ENCODE results near the gene PARL.
"Not testable (repeated sequence)": the region's sequence is repeated elsewhere in the genome, so short reads cannot be mapped to it uniquely, and the experiment has no call there.

Gene PARL

GRCh38 chr3:183904833-183905780 lies 20.4 kb upstream of the PARL start:
- DNase-seq: no peak

GRCh38 chr3:183898028-183898431 lies 13.3 kb upstream of the PARL start:
- DNase-seq: no peak

- DNase-seq: no peak
These were observed 12.9 kb upstream of the PARL start for GRCh38 chr3:183897606-183898005.

GRCh38 chr3:183896610-183897009 lies 11.9 kb upstream of the PARL start:
- DNase-seq: no peak

DNA sequence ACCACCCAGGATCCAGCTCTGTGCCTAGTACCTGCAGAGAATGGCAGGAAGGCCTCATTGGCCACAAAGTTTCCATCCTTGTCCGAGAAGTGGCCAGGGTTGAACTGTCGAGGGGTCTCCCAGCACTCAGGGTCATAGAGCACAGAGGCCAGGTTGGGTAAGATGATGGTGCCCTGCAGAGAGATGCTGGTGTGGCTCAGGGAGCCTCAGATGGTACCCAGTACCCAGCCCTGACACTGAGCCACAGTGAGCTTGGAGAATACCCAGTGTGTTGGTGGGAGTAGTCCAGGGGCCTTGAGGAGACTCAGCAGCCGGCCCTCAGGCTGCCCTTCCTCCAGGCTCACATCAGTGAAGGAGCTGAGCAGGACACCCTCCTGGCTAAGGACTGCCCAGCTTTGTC lies 11.5 kb upstream of the PARL start:
- DNase-seq: no peak

GRCh38 chr3:183895774-183896173 lies 11.1 kb upstream of the PARL start:
- DNase-seq: no peak

GRCh38 chr3:183895296-183895695 lies 10.6 kb upstream of the PARL start:
- peak; percentile 48 for DNase-seq

DNA sequence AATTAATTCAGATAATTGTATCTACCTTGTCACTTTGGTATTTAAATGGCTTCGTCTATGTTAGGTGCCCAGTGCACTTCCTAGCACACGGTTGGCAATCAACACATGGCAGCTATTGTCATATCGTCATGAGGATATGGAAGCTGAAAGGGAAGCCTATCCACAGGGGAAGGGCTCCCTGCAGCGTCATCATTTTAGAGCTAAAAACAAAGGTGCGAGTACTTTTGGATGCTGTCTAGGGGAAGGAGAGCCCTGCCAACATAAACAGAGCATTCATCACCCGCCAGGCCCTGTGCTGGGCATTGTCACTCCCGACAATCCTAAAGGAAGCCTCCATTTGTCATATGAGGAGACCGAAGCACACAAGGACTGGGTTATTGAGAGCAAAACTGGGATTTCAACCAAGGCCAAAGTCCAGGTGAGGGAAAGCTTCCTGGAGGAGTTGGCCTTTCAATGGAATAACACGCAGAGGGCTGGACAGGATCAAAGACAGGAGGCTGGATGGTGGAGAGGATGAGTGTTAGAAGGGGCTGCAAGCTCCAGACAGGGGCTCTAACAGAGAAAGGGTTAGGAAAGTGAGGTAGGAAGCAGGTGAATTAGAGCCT lies 8.0 kb upstream of the PARL start:
- DNase-seq: no peak

GRCh38 chr3:183885766-183886165 lies 1.1 kb upstream of the PARL start:
- no peak for DNase-seq

- DNase-seq: peak; percentile 27
These were observed 618 bp downstream of the PARL start for GRCh38 chr3:183884097-183884426.

- no peak for DNase-seq
These were observed 1.2 kb downstream of the PARL start for GRCh38 chr3:183883291-183884096.

DNA sequence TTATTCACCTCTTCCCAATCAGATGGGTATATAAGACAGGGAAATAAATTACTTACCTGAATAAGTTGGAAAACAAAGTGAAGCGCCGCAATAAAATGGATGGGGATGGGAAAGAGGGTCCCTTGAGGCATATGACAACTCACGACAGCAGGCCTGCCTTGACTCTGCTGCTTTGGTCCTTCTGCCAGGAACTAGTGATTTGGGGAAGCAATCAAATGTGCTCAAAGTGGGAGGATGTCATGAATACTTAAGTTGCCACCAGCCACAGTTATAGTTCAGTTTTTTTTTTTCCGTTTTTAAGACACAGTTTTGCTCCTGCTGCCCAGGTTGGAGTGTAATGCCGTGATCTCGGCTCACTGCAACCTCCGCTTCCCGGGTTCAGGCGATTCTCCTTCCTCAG lies 4.6 kb downstream of the PARL start:
- no peak for DNase-seq

- no peak for DNase-seq
These were observed 5.4 kb downstream of the PARL start for GRCh38 chr3:183879243-183879642.

DNA sequence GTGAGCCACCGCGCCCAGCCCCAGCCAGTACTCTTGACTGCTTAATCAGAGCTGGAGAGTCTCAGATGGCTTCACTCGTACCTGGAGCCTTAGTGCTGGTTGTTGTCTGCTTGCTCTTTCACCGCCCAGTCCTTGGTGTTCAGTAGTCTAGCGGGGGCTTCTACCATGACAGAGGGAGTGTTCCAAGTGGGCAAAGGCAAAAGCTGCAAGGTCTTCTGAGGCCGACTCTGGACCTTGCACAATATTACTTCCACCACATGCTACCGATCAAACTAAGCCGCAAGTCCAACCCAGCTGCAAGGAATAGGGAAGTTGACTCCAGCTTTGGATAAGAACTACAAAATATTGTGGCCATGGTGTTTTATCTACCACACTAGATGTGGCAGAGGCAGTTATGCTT lies 6.6 kb downstream of the PARL start:
- no peak for DNase-seq

GRCh38 chr3:183877227-183877626 lies 7.5 kb downstream of the PARL start:
- DNase-seq: not testable (repeated sequence)

GRCh38 chr3:183875411-183875810 lies 9.3 kb downstream of the PARL start:
- no peak for DNase-seq

- no peak for DNase-seq
These were observed 10.8 kb downstream of the PARL start for GRCh38 chr3:183873914-183874313.

GRCh38 chr3:183871541-183871940 lies 13.1 kb downstream of the PARL start:
- DNase-seq: no peak

GRCh38 chr3:183870563-183870962 lies 14.1 kb downstream of the PARL start:
- no peak for DNase-seq

GRCh38 chr3:183868796-183869195 lies 15.9 kb downstream of the PARL start:
- no peak for DNase-seq

DNA sequence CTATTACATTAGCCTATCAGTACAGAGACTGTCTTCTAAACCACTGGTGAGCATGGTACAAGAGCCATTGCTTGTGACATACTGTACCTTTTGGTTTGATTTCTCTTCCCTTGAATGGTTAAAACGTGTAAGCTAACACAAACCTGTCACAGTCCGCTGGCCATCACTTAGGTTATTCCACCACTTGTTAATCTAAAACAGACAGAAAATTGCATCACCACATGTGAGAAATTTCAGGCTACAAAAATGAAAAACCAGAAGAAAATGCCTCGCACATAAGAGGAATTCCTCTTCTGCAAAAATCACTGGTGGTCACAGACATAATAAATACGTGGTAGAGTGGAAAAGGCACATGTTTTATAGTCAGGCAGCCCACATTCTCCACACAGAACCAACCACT lies 22.1 kb downstream of the PARL start:
- peak; percentile 28 for DNase-seq

- DNase-seq: no peak
These were observed 26.8 kb downstream of the PARL start for GRCh38 chr3:183857863-183858262.

- DNase-seq: no peak
These were observed 30.2 kb downstream of the PARL start for GRCh38 chr3:183854318-183855035.
